ENCODE data around the gene FKBP4.
A peak's percentile ranks its signal among the peaks of the same experiment; 100 is the strongest.

The FKBP4 gene

DNA sequence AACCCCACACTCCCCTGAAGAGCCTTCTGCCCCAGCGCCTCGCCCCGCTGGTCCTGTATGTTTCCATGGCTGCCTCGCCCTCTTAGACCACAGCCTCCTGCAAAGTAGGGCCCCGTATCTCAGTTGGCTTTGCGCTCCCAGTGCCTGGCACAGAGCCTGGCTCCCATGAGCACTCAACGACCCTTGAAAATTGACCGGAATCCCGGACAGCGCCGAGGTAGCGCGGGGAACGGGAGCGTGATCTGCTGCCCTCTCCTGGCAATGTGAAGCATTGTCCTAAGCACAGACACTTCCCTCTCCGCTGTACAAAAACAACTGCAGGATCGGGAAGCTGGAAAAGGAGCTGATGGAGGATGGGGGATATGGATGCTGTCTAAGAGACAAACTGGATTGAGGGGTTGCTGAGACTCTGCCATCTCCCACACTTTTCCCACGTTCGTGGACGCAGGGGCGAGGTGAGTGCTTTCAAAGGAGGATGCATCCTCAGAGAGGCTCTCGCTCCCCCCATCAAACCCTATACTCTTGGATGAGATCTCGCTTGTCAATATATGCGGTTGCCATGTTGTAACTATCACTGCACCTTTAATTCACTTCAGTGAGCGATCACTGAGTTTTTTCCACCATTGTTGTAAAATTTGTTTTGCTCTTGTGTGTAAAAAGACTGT is 10.7 kb upstream of the FKBP4 start:
- peak; percentile 38 for DNase-seq

DNA sequence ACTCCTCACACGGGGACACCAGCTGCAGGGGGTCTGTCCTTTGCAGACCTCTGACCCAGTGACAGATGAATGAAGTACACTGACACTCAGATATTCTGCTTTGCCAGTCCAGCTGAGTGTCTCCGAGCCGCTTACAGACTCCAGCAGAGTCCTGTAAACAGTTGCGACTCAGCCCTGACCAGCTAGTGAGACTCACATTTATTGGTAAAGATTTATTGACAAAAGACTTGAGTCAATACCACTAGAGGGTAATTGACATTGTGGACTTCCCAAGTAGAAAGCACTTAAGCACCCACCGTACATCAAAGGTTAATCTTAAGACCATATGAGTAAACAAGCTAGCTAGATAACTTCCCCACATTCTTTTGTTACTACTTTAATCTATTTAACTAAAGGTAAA is 9.8 kb upstream of the FKBP4 start:
- no peak for DNase-seq

DNA sequence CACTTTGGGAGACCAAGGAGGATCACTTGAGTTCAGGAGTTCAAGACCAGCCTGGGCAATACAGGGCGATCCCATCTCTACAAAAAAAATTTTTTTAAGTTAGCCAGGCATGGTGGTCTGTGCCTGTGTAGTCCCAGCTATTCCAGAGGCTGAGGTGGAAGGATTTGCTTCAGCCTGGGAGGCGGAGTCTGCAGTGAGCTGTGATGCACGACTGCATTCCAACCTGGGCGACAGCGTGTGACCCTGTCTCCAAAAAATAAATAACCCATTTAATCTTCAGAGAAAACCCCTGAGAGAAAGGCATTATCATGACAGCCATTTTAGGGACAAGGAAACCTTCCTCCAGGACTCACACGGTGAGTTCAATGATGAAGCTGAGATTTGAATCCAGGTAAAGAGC is 3.7 kb upstream of the FKBP4 start:
- no peak for DNase-seq

DNA sequence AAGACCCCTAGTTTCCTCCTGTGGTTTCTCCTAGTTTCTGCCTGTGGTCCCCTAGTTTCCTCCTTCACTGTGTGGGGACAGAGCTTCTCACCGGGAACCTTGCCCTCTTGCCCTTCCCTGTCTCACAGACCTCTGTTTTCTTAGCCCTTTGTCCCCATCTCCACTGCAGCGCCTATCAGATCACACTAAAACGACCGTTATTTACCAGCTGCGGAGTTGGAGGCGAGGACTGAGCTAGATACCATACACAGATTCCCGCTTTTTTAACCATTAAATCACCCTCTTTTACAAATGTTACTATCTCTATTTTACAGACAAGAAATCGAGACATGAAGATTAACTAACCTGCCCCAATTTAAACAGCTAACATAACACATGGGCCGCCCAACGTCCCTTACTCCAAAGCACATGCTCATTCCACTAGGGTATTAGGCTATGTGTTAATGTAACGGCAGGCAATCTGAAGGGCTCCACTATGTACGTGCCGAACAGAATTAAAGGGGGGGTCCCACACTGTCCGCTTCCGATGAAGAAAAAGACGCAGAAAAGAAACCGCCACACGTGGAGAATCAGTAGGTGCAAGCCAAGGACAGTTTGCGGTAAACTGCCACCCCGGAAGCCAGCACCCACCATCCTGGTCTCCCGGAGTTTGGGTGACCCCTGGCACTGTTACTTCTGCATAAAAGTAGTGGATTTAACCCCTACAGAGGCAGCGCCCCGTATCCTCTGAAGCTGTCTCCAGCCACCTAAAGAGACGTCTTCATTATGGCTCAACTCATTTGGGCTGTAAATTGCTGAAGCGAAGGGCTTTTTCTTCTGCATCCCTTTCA is 1.9 kb upstream of the FKBP4 start:
- peak; percentile 69 for DNase-seq

DNA sequence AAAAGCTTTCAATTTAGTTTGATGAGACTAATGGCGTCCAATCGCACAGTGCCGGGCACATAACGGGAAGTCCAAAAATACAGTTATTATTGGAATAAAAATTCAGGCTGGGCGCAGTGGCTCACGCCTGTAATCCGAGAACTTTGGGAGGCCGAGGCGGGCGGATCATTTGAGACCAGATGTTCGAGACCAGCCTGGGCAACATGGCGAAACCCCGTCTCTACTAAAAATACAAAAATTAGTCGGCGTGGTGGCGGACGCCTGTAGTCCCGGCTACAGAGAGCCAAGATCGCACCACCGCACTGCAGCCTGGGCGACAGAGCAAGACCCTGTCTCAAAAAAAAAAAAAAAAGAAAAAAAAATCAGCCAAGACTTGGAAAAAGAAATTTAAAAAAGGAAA is 1.2 kb upstream of the FKBP4 start:
- DNase-seq = no peak

DNA sequence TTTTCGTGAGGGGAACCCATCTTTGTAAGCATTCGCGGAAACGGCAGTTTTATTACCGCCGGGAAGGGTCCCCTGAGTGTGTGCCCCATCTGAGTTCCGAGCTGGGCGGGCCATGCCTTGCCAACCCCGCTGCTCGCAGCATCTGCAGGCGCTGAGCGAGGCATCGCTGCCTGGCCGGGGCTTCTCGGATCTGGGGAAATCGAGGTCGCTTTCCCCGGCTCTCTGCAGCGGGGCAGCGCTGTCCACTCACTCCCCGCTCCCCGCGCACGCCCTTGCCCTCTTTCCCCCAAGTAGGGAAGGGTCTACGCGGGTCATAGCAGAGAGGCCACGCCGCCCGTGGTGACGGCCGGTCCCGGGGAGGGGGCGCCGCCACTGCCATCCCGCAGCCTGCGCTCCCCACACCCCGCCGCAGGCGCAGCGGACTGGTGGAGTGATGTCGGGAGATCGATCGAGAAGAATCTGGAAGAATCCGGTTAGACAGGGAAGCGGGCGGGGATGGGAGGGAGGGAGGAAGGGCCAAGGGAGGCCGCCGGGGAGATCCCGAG is 507 bp upstream of the FKBP4 start:
- DNase-seq = no peak

DNA sequence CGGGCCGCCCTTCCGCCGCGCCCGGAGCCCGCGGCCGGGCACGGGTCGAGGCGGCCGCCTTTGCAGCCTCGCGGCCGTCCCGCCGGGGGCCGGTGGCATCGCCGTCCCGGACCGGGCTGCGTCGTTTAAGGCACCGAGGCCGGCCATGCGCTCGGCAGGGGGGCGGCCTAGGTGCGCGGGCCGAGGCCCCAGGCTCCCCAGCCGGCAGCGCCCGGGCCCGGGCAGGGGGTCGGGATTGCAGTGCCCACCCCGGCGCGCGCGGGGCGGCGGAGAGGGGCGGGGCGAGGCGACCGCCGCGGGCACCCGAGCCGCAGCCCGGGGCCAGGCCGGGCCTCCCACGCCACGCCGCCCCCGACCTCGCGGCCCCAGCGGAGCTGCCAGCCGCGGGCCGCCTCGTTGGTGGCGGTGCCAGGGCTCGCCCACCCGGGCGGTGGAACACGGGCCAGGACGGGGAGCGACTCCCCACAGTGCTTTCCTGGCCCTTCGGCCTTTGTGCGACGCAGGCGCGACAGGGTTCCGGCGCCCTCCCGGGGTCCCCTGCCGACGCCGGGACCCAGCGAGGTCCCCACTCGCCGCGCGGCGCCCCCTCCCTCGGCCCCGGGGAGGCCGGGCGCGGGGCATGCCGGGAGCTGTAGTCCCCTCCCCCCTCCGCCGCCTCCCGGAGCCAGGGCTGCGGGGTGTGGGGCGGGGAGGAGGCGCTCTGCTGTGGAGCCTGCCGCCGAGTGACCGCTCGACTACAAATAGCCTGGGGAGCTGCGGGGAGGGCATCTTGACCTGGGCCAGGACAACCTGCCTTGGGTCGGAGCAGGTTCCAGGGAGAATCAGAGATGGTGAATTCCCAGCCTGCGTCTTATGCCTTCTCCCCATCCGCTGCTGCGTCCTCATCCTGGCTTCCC is 769 bp downstream of the FKBP4 start:
- peak; percentile 17 for DNase-seq

DNA sequence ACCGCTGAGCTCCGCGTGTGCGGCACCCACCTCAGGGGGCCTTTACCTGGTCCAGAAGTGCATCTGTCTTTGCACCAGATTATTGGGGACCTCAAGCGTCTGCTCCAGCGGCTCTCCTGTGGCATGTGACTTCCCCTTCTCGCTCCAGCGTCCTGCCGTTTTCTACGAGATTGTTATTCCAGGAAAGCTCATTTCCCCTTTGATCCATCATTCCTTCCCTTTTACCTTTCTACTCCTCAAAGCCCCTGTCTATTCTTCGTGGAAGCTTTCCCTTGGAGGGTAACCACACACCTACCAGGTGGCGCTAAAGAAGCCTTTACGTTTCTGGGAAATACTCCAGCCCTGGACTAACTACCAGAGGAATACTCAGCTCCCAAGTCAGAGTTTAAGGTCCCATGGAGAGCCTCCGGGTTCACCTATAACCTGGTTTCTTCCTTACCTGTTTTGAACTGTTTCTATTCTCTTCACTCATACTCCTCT is 1.5 kb downstream of the FKBP4 start:
- no peak for DNase-seq

DNA sequence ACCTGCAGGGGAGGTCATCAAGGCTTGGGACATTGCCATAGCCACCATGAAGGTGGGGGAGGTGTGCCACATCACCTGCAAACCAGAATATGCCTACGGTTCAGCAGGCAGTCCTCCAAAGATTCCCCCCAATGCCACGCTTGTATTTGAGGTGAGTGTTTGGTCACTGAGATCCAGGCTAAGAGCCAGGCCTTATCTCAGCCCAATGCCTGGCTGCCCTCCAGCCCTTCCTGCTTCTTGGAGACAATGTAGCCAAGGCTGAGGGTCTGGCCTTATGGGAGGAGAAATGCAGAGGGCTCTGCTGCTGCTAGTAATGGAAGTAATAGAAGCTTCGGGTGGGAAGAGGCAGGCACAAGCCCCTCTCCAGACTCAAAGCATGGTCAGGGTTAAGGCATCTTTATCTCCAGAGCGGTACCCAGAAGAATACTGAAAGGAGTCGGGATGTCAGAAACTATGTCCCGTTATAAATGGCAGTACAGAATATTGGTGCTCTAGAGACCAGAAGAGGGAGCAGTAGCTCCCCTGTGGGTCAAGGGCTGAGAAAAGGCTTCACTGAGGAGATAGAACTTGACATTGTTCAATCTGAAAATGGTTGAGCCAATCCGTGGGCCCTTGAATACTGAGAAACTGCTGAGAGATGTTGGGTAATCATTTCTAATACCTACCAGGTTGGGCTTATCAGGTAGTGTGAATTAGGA is 3.1 kb downstream of the FKBP4 start:
- DNase-seq = no peak

DNA sequence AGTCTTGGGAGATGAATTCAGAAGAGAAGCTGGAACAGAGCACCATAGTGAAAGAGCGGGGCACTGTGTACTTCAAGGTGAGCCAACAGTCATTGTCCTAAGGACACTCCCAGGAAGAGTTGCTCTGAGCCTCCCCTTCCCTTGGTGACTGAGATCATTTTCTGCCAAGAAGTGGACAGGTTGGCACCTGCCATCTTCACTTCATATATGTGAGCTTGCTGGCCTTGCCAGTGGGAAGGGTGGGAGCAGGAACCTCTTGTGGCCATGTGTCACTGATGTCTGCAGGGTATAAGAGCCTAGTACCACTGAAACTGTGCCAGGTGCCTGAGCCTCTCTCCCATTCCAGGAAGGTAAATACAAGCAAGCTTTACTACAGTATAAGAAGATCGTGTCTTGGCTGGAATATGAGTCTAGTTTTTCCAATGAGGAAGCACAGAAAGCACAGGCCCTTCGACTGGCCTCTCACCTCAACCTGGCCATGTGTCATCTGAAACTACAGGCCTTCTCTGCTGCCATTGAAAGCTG is 5.3 kb downstream of the FKBP4 start:
- DNase-seq = no peak

DNA sequence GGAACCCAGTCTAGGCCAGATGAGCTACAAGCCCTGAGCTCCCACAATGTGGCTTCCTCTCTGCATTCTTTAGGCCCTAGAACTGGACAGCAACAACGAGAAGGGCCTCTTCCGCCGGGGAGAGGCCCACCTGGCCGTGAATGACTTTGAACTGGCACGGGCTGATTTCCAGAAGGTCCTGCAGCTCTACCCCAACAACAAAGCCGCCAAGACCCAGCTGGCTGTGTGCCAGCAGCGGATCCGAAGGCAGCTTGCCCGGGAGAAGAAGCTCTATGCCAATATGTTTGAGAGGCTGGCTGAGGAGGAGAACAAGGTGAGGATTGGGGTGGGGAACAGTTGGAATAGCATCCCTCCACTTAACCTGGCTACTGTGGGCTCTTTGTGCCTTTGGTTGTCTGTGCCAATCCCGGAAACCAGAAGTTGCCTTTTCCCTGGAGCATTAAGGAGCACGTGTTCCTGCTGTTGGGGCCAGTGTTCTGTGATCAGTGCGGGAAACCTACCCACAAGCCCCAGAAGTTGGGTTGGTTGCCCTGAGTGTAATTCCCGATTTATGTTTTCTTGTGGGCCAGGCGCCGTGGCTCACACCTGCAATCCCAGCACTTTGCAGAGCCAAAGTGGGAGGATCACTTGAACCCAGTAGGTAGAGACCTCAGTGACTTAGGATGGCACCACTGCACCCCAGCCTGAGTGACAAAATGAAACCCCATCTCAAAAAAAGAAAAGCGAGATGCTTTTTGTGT is 6.4 kb downstream of the FKBP4 start:
- DNase-seq = no peak

DNA sequence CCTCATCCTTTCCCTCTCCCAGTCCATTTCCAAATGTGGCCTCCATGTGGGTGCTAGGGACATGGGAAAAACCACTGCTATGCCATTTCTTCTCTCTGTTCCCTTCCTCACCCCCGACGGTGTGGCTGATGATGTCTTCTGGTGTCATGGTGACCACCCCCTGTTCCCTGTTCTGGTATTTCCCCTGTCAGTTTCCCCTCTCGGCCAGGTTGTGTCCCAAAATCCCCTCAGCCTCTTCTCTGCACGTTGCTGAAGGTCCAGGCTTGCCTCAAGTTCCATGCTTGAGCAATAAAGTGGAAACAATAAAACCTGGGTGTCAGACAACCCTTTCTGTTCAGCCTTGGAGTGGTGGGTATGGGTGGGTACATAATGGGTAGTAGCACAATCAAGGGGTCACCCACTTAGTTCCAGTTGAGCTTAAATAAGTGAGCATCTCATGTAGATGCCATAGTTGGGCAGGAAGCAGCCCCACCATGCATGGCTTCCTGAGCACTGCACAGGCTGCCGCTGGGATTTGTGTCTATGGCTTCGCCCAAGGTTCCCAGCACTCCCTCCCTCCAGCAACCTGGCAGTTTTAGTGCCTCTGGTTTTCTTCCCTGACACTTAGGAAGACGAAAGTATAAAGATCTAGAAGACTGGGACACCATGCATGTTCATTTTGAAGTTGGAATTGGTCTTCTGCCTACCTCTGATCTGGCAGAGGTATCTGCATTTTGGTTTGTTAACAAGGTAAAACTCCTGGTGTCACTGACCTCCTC is 9.0 kb downstream of the FKBP4 start:
- no peak for DNase-seq

DNA sequence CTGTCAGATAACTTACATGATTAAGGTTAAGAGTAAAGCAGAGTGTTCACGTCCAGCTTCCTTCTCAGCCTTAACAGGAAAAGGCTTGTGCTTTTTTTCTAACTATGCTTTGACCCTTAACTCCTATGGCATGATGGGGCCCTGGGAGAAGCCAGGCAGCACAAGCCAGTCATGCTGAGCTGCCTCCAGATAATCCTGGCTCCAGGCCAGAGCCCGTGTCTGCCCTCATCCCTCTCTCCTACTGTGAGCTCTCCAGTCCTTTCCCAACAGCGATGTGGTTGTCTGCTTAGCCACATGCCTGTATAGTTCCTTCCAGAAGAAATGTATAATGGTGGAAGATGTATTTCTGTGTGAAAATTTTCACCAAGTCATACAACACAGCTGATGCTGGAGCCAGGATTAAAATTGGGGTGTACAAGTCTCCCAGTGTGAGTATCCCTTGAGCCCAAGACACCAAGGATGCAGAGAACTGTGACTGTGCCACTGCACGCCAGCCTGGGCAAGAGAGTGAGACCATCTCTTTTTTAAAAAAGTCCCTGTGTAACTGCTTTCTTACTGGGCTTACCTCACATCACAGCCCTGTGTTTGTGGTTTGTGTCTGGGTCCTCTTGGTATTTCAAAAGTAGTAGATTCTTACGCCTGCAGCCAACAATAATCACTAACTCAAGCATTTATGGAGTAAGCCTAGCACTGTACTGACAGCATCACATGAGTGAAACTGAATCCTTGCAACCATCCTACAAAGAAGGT is 9.8 kb downstream of the FKBP4 start:
- no peak for DNase-seq

DNA sequence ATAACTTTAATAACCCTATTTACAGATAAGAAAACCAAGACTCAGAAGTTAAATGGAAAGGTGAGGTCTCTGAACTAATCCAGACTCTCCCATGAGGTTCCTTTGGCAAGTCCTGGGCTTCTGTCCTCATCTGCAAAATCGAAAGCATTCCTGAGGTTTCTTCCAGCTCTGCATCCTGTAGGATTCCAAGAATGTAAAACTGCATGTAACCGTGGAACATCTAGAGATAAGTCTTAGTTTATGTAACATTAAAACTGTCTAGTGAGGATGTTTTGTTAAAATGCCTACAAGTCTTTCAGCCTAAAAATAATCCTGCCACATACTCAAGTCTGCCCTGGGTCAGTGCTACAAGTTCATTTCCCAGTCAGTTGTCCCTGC is 10.4 kb downstream of the FKBP4 start:
- DNase-seq = no peak

DNA sequence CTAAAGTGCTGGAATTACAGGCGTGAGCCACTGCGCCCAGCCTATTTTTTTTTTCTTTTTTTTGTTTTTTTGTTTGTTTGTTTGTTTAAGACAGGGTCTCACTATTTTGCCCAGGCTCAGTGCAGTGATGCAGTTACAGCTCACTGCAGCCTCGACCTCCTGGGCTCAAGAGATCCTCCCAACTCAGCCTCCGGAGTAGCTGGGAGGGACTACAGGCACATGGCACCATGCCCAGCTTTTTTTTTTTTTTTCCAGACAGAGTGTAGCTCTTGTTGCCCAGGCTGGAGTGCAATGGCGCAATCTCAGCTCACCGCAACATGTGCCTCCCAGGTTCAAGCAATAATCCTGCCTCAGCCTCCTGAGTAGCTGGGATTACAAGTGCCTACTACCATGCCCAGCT is 11.9 kb downstream of the FKBP4 start:
- DNase-seq = no peak

DNA sequence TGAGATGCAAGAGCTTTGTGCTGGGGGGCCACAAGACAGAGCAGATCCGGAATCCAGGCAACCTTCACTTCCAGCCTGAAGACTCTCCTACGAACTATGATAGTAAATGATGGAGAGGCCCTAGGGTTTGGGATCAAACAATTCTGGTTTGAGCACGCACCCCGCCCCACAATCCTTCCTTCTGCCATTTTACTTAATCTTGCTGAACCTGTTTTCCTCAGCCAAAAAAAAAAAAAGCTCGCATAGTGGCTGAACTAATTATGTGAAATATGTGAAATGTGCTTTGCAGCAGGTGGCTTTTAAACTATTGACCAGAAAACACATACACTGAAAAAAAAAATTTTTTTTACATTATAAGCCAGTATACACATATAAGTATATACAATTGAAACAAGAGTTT is 17.0 kb downstream of the FKBP4 start:
- DNase-seq = no peak

DNA sequence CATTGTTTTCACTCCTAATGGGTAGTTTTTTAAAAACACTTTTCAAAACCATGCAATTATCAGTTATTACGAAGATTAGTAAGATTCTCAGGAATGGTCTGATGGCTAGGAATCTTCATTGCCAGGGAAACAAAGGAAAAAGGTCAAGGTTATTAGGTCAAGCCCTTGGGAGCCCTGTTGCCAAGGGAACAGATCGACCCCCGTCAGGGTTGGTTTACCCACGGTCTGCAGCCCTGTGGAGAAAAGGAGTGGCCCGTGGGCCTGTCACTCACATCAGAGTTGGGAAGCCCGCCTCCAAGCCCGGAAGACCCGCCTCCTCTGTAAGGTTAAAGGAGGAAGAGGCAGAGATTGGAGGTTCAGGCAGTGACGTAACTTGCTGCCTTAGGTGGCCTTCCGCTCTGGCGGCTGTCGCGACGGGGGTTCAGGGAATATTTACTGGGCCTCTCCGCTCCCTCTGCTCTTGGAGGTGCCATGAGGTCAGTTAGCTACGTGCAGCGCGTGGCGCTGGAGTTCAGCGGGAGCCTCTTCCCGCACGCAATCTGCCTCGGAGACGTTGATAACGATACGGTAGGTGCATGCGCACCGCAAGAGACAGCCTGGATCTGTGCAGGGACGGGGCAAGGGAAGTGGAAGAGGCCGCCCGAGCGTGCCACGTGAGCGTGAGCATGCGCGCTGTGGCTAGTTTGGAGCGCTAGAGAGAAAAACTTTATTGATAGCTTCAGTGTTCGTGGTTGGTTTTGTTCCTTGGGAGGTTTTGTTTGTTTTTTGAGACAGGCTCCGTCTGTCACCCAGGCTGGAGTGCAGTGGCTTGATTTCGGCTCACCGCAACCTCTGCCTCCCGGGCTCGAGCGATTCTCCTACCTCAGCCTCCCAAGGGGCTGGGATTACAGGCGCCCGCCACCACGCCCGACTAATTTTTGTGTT is 17.8 kb downstream of the FKBP4 start, which contains the start of gene ITFG2:
Gene ITFG2 (plus strand): TSS at position 379 of the 924 bp plus-strand sequence. CDS start 93 bp downstream, at position 472.
- peak; percentile 95 for DNase-seq

Measured in GDM1 (cell line).